Mesothelial cell of epicardium (in vitro differentiated cells): ENCODE results near the gene CBFA2T2. TPM values are rescaled to one million over a fixed set of nuclear protein-coding genes. Genes with fewer than 3 reads are reported as not detected.

ENCODE experiments used
- DNase-seq, 2 experiments: peaks; one replicate each; pipeline ENCODE4 v3.0.0; 2021; ENCODE audit warnings: low spot score in 2 of 2; ENCODE audit not compliant: unreplicated experiment in 2 of 2
- H3K27ac Mint-ChIP-seq: 2 replicates; pipeline ENCODE4 v1.8.0; 2021; ENCODE audit warnings: mixed read lengths
- H3K27me3 Mint-ChIP-seq: 2 replicates; pipeline ENCODE4 v1.8.0; 2021; ENCODE audit warnings: low read depth, mixed read lengths
- H3K36me3 Mint-ChIP-seq: 2 replicates; pipeline ENCODE4 v1.8.0; 2021; ENCODE audit warnings: mixed read lengths
- H3K4me1 Mint-ChIP-seq: 2 replicates; pipeline ENCODE4 v1.8.0; 2021; ENCODE audit warnings: mixed read lengths
- H3K4me3 Mint-ChIP-seq: 2 replicates; pipeline ENCODE4 v1.8.0; 2021; ENCODE audit warnings: mild to moderate bottlenecking, moderate library complexity, mixed read lengths
- H3K9me3 Mint-ChIP-seq: 2 replicates; pipeline ENCODE4 v1.8.0; 2021; ENCODE audit warnings: mixed read lengths
- CTCF ChIP-seq: fragments of 200-600 bp; sonication (generic); IDR thresholded peaks from one replicate; pipeline ENCODE4 v1.5.0; 2021; ENCODE audit warnings: antibody characterized with exemption; ENCODE audit not compliant: unreplicated experiment
- total RNA-seq: library from RNA; stranded (reverse); gene quantifications from 3 replicates; pipeline ENCODE4 v1.2.1, GENCODE V29; 2021

The CBFA2T2 gene
- total RNA-seq, 1 donor from 2014 or later = 47.2 TPM

- TF ChIP-seq CTCF = no peak
- H3K9me3 Mint-ChIP-seq = no peaks in the 10 kb centered on the region
- H3K27me3 Mint-ChIP-seq = no peaks in the 10 kb centered on the region
- H3K4me3 Mint-ChIP-seq = no peak overlapping the region
- H3K27ac Mint-ChIP-seq = peak overlapping the region; percentile 50
- H3K4me1 Mint-ChIP-seq = no peaks in the 10 kb centered on the region
- peaks cover 44% of the 10 kb centered on the region for H3K36me3 Mint-ChIP-seq
- DNase-seq = no peak
These were observed 145.4 kb downstream of the CBFA2T2 start for GRCh38 chr20:33635341-33635740.

DNA sequence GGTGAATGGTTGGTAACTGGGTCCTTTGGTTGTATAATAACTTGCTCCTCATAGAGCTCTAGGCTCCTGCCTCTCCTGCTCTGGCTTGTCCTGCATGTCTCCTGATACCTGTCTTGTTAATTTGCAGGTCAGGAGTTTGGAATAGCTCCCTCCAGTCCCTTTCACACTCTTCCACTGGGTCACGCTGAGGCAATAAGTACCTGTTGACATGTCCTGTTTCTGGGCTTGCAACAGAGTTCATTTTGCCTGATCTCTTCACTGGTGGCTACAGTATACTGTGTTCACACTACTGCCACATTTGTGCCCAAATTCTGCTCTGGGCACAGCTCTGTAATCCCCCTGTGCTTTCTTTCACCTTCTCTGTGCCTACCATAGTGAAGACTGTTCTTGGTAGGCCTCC, 146.9 kb downstream of the CBFA2T2 start:
- H3K4me1 Mint-ChIP-seq = no peaks in the 10 kb centered on the region
- peaks cover 42% of the 10 kb centered on the region for H3K36me3 Mint-ChIP-seq
- DNase-seq = no peak
- no peak overlapping the region for H3K27ac Mint-ChIP-seq
- H3K27me3 Mint-ChIP-seq = no peaks in the 10 kb centered on the region
- no peak overlapping the region for H3K4me3 Mint-ChIP-seq
- no peak for TF ChIP-seq CTCF
- H3K9me3 Mint-ChIP-seq = no peaks in the 10 kb centered on the region

- H3K4me3 Mint-ChIP-seq = no peak overlapping the region
- H3K27ac Mint-ChIP-seq = no peak overlapping the region
- no peaks in the 10 kb centered on the region for H3K4me1 Mint-ChIP-seq
- H3K9me3 Mint-ChIP-seq = no peaks in the 10 kb centered on the region
- H3K27me3 Mint-ChIP-seq = no peaks in the 10 kb centered on the region
- no peak for TF ChIP-seq CTCF
- peaks cover 43% of the 10 kb centered on the region for H3K36me3 Mint-ChIP-seq
- peak in 1 of 2 experiments; percentile 33 for DNase-seq
These were observed 150.4 kb downstream of the CBFA2T2 start for GRCh38 chr20:33640287-33640686.

- Mint-ChIP-seq H3K4me1 (peaks cover 19% of the 10 kb centered on the region), H3K4me3 (no peak overlapping the region), H3K36me3 (peaks cover 34% of the 10 kb centered on the region), H3K27me3 (no peaks in the 10 kb centered on the region), H3K27ac (no peak overlapping the region), H3K9me3 (no peaks in the 10 kb centered on the region)
- TF ChIP-seq CTCF = no peak
- no peak for DNase-seq
These were observed 154.6 kb downstream of the CBFA2T2 start for GRCh38 chr20:33644313-33645071.

GRCh38 chr20:33645072-33645358, 155.1 kb downstream of the CBFA2T2 start:
- H3K4me1 Mint-ChIP-seq = peaks cover 24% of the 10 kb centered on the region
- no peaks in the 10 kb centered on the region for H3K27me3 Mint-ChIP-seq
- no peaks in the 10 kb centered on the region for H3K9me3 Mint-ChIP-seq
- DNase-seq = no peak
- no peak overlapping the region for H3K4me3 Mint-ChIP-seq
- H3K27ac Mint-ChIP-seq = no peak overlapping the region
- peaks cover 29% of the 10 kb centered on the region for H3K36me3 Mint-ChIP-seq
- no peak for TF ChIP-seq CTCF

DNA sequence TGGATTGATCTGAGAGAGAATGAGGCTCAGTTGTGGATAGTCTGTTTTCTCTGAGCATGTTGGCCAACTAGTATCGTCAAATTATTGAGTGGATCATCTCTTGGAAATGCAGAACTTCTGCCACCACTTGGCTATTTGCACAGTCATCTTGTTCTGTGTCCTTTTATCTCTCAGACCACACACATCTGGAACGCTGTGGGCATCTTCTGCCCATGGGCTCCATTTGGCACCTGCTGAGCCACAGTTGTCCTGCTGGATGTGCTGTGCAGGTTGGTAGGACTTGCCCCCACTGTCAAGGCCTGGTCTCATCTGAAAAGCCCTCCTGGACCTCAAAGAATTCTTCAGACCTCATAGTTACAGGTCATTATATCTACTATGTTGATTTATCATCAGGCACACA, 155.5 kb downstream of the CBFA2T2 start:
- Mint-ChIP-seq H3K36me3 (peaks cover 26% of the 10 kb centered on the region), H3K27me3 (no peaks in the 10 kb centered on the region), H3K9me3 (no peaks in the 10 kb centered on the region), H3K27ac (no peak overlapping the region), H3K4me1 (peaks cover 27% of the 10 kb centered on the region), H3K4me3 (no peak overlapping the region)
- no peak for TF ChIP-seq CTCF
- no peak for DNase-seq
